Esophagus squamous epithelium (tissue), 5 donors: ENCODE results near the gene COQ9. TPM values are rescaled to one million over a fixed set of nuclear protein-coding genes. Genes with fewer than 3 reads are reported as not detected.

Experiments
- DNase-seq: peaks from one replicate; lab custom pipeline; 2025; lab: John Stamatoyannopoulos, UW
- H3K27ac ChIP-seq, 4 donors: fragments of 200-600 bp; sonication (generic); one replicate each; pipeline ENCODE4 v1.5.1; 2016 to 2019; ENCODE audit warnings: mild to moderate bottlenecking in 1 of 4
- H3K27me3 ChIP-seq, 4 donors: fragments of 200-600 bp; sonication (generic); 1 replicate in 3 of 4; 2 replicates in 1 of 4; pipeline versions ENCODE4 v1.5.1 to v1.6.0; 2017 to 2021; ENCODE audit warnings: antibody characterized with exemption in 1 of 4
- H3K36me3 ChIP-seq, 3 donors: fragments of 200-600 bp; sonication (generic); one replicate each; pipeline ENCODE4 v1.5.1; 2016 to 2019
- H3K4me1 ChIP-seq, 3 donors: fragments of 200-600 bp; sonication (generic); one replicate each; pipeline ENCODE4 v1.5.1; 2017 to 2019
- H3K4me3 ChIP-seq, 4 donors: fragments of 200-600 bp; sonication (generic); 1 replicate in 3 of 4; 2 replicates in 1 of 4; pipeline ENCODE4 v1.5.1; 2016 to 2019; ENCODE audit warnings: mild to moderate bottlenecking in 2 of 4, moderate library complexity in 1 of 4
- H3K9me3 ChIP-seq, 3 donors: fragments of 200-600 bp; sonication (generic); one replicate each; pipeline ENCODE4 v1.5.1; 2016 to 2019
- POLR2A ChIP-seq, 4 donors: fragments of 450-650 bp; IDR thresholded peaks; one replicate each; pipeline ENCODE4 v1.6.1; 2017; ENCODE audit warnings: antibody characterized with exemption in 4 of 4, mild to moderate bottlenecking in 4 of 4, moderate library complexity in 3 of 4
- WGBS, 2 donors: methylation state at CpG; one replicate each; pipeline ENCODE4 v1.1.5; 2018; 5-methylcytosine and 5-hydroxymethylcytosine counted together
- intact Hi-C: fragments of 100-400 bp; cut with DNase I; formaldehyde crosslinking; loops from one replicate; pipeline ENCODE4 v1.15.0; 2022
- total RNA-seq, 4 donors: library from RNA; depleted of rRNA; stranded (reverse); fragments of >200 nt; gene quantifications; one replicate each; pipeline ENCODE4 v1.1.0, GENCODE V29; 2016
- TF ChIP-seq, protein P1 (sequence below), 6 experiments: fragments of 450-650 bp in 4 of 6; fragments of 200-600 bp in 2 of 6; sonication (generic) in 2 of 6; IDR thresholded peaks; one replicate each; pipeline ENCODE4 v1.5.1; 2016 to 2019; ENCODE audit warnings: antibody characterized with exemption in 6 of 6, mild to moderate bottlenecking in 4 of 6, moderate library complexity in 4 of 6
- donor health status: DM: yes; HTN: yes; CAD: no.

Gene COQ9
- total RNA-seq, 4 donors from 2014 or later = 43.6 to 62.0 (median 53.4) TPM

DNA sequence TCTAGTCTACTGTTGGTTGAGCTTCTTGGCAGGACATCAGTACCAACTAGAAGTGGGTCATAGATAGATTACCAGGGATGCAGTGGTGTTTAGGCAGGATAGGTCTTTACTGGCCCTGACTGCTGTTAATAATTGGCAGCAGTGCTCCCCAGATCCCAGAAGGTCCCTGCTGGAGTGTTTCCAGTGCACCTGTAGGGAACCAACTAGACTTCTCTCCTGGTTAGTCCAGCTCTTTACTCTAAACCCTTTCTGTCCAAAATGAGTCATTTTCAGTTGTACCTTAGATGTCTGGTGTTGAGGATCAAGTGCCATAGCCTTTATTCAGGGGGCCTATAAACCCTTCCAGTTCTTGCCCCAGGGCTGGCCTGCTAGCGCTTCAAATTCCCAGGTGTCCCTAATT is 23.9 kb downstream of the COQ9 start:
- TF ChIP-seq, protein P1, sequence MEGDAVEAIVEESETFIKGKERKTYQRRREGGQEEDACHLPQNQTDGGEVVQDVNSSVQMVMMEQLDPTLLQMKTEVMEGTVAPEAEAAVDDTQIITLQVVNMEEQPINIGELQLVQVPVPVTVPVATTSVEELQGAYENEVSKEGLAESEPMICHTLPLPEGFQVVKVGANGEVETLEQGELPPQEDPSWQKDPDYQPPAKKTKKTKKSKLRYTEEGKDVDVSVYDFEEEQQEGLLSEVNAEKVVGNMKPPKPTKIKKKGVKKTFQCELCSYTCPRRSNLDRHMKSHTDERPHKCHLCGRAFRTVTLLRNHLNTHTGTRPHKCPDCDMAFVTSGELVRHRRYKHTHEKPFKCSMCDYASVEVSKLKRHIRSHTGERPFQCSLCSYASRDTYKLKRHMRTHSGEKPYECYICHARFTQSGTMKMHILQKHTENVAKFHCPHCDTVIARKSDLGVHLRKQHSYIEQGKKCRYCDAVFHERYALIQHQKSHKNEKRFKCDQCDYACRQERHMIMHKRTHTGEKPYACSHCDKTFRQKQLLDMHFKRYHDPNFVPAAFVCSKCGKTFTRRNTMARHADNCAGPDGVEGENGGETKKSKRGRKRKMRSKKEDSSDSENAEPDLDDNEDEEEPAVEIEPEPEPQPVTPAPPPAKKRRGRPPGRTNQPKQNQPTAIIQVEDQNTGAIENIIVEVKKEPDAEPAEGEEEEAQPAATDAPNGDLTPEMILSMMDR (IDR thresholded peaks at IDR 0.05) = no peak
- no peak for TF ChIP-seq POLR2A (IDR thresholded peaks at IDR 0.05)
- no peak overlapping the region for H3K4me3 ChIP-seq
- H3K9me3 ChIP-seq = no peaks in the 10 kb centered on the region
- H3K27me3 ChIP-seq = no peaks in the 10 kb centered on the region
- peaks cover 0 to 28% (median 5%) of the 10 kb centered on the region in 3 donors for H3K4me1 ChIP-seq
- no peak overlapping the region for H3K27ac ChIP-seq
- intact Hi-C loops = loop anchor here (10.0 kb wide), 1 partner anchor 54 kb away; no protein-coding TSS in a partner anchor
- WGBS, 2 donors = 83 to 100% methylated on average over 1 of the region's 1 CpG
- no peak for DNase-seq
- peaks cover 13 to 96% (median 48%) of the 10 kb centered on the region in 3 donors for H3K36me3 ChIP-seq

DNA sequence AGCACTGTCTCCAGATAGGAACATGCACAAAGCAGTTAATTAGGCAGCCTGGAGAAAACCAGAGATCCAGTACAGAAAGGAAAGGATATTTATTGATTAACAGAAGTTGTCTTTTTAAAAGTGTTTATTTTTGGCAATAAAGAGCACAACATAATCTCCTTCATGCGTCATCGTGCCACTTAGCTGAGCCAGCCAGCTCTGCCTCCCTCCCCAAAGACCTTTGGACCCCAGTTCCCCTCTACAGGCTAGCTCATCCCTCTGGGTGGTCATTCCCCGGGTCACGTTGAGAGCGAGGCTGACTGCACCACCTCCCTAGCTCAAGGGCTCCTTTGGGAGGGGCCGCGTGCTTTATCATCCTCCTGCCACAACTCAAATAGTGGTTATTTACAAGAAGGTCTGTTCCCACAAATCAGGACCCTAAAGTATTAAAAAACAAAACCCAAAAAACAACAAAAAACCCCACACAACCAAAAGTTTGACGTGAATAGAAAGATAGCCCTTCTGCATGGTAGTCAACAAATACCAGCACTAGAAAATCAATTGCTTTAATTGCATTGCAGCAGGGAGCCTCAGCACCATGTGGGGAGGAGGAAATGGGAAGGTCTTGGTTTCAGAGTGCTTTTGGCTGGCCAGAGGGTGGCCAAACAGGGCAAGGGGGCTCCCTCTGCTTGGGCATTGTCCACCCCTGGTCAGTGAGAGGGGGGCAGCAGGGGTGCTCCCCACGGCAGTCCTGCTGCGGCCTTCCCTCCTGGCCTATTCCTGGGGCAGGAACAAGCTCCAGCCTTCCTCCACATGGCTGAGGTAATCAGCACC is 24.8 kb downstream of the COQ9 start:
- Histone ChIP-seq H3K27me3 (no peaks in the 10 kb centered on the region), H3K27ac (no peak overlapping the region), H3K9me3 (no peaks in the 10 kb centered on the region), H3K36me3 (peaks cover 13 to 94% (median 43%) of the 10 kb centered on the region in 3 donors), H3K4me3 (no peak overlapping the region), H3K4me1 (peaks cover 0 to 37% (median 5%) of the 10 kb centered on the region in 3 donors)
- intact Hi-C loops = loop anchor here (10.0 kb wide), 1 partner anchor 53 kb away; no protein-coding TSS in a partner anchor
- no peak for DNase-seq
- TF ChIP-seq, protein P1 (IDR thresholded peaks at IDR 0.05) = no peak
- TF ChIP-seq POLR2A (IDR thresholded peaks at IDR 0.05) = no peak
- 55 to 72% methylated on average over 6 to 8 of the region's 10 CpGs for WGBS, 2 donors

DNA sequence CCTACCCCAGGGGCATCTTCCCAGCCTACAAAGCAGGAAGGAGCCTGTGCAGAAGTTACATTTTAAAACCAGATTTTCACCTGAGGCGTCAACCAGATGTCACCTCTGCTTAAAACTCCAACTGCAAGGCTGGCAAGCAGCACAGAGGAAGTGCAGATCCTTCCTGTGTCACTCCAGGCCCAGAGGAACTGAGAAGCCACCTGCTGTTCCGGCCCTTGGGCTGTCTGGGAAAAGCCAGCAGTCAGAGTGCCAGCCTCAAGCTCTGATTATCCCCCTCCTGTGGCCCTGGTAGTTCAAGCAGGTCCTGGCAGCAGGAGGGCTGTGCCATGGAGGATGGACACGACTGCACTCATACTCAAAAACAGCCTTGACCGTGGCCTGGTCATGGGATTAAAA is 25.4 kb downstream of the COQ9 start:
- TF ChIP-seq, protein P1 (IDR thresholded peaks at IDR 0.05) = no peak
- TF ChIP-seq POLR2A (IDR thresholded peaks at IDR 0.05) = no peak
- H3K27me3 ChIP-seq = no peaks in the 10 kb centered on the region
- intact Hi-C loops = loop anchor here (10.0 kb wide), 1 partner anchor 52 kb away; no protein-coding TSS in a partner anchor
- DNase-seq = no peak
- H3K9me3 ChIP-seq = no peaks in the 10 kb centered on the region
- H3K4me1 ChIP-seq = peaks cover 0 to 42% (median 6%) of the 10 kb centered on the region in 3 donors
- WGBS, 2 donors = 63 to 69% methylated on average over 1 to 3 of the region's 4 CpGs
- no peak overlapping the region for H3K27ac ChIP-seq
- no peak overlapping the region for H3K4me3 ChIP-seq
- H3K36me3 ChIP-seq = peaks cover 13 to 94% (median 41%) of the 10 kb centered on the region in 3 donors

DNA sequence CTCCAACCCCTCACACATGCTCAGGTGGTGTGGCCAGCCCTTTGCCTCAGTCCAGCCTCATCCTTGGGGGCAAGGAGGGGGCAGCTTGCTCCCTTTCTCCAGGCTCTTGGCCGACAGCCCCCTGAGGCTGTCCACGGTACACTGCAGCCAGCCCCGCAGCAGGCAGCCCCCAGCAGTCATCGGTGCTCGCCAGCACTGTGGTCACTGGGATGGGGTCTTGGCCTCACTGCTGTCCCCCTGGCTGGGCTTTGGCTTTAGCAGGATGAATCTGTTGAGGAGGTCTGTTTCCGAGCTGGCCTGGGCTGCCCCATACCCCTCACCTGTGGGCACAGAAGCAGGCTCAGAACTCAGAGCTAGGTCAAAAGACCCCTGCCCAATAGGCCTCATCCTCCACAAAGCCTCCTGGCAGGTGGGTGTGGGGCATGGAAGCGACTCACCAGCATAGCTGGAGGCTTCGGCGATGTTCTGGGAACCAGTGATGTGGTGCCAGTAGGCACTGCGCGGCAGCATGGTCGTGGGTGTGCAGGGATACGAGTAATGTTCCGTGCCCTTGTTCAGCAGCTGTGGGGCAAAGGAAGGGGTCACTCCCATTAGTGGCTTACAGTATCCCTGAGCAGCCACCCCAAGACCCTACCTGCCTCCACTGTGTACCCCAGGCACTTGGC is 26.0 kb downstream of the COQ9 start:
- H3K36me3 ChIP-seq = peaks cover 13 to 94% (median 36%) of the 10 kb centered on the region in 3 donors
- H3K27ac ChIP-seq = no peak overlapping the region
- intact Hi-C loops = loop anchor here (10.0 kb wide), 1 partner anchor 51 kb away; no protein-coding TSS in a partner anchor
- H3K9me3 ChIP-seq = no peaks in the 10 kb centered on the region
- TF ChIP-seq, protein P1 (IDR thresholded peaks at IDR 0.05) = no peak
- no peak for TF ChIP-seq POLR2A (IDR thresholded peaks at IDR 0.05)
- H3K27me3 ChIP-seq = no peaks in the 10 kb centered on the region
- 84 to 93% methylated on average over 8 to 11 of the region's 14 CpGs for WGBS, 2 donors
- no peak overlapping the region for H3K4me3 ChIP-seq
- no peak for DNase-seq
- peaks cover 5 to 48% (median 13%) of the 10 kb centered on the region in 3 donors for H3K4me1 ChIP-seq
